Measurements from ENCODE around the gene PLEKHN1. TPM values are rescaled to one million over a fixed set of nuclear protein-coding genes. Genes with fewer than 3 reads are reported as not detected.
"Not testable (repeated sequence)": the region's sequence is repeated elsewhere in the genome, so short reads cannot be mapped to it uniquely, and the experiment has no call there.

Gene PLEKHN1
- total RNA-seq, 1 donor from 2014 or later = 1.4 TPM

GRCh38 chr1:972726-973458 lies 6.6 kb downstream of the PLEKHN1 start:
- DNase-seq (ENCODE audit: extremely low read depth, low read depth, low spot score) = no peak

GRCh38 chr1:973459-974292 lies 7.4 kb downstream of the PLEKHN1 start:
- no peak for DNase-seq (ENCODE audit: extremely low read depth, low read depth, low spot score)

GRCh38 chr1:974293-974640 lies 8.0 kb downstream of the PLEKHN1 start:
- DNase-seq (ENCODE audit: extremely low read depth, low read depth, low spot score) = no peak

GRCh38 chr1:974687-975328 lies 8.5 kb downstream of the PLEKHN1 start:
- no peak for DNase-seq (ENCODE audit: extremely low read depth, low read depth, low spot score)

- no peak for DNase-seq (ENCODE audit: extremely low read depth, low read depth, low spot score)
Measured at GRCh38 chr1:975365-975764, 9.1 kb downstream of the PLEKHN1 start.

- DNase-seq (ENCODE audit: extremely low read depth, low read depth, low spot score) = no peak
Measured at GRCh38 chr1:975896-976683, 9.8 kb downstream of the PLEKHN1 start.

GRCh38 chr1:976791-977190 lies 10.5 kb downstream of the PLEKHN1 start:
- DNase-seq (ENCODE audit: extremely low read depth, low read depth, low spot score) = not testable (repeated sequence)

- no peak for DNase-seq (ENCODE audit: extremely low read depth, low read depth, low spot score)
Measured at GRCh38 chr1:978069-978834, 12.0 kb downstream of the PLEKHN1 start.

GRCh38 chr1:978835-979743 lies 12.8 kb downstream of the PLEKHN1 start:
- DNase-seq (ENCODE audit: extremely low read depth, low read depth, low spot score) = no peak

GRCh38 chr1:979744-980072 lies 13.4 kb downstream of the PLEKHN1 start:
- DNase-seq (ENCODE audit: extremely low read depth, low read depth, low spot score) = no peak

- DNase-seq (ENCODE audit: extremely low read depth, low read depth, low spot score) = no peak
Measured at GRCh38 chr1:980137-980571, 13.9 kb downstream of the PLEKHN1 start.

GRCh38 chr1:980602-981395 lies 14.5 kb downstream of the PLEKHN1 start:
- DNase-seq (ENCODE audit: extremely low read depth, low read depth, low spot score) = no peak

GRCh38 chr1:981491-981954 lies 15.2 kb downstream of the PLEKHN1 start:
- no peak for DNase-seq (ENCODE audit: extremely low read depth, low read depth, low spot score)

- DNase-seq (ENCODE audit: extremely low read depth, low read depth, low spot score) = no peak
Measured at GRCh38 chr1:981955-982558, 15.8 kb downstream of the PLEKHN1 start, which contains the start of gene PERM1. TSS of gene PERM1 (minus strand) at chr1:982093. CDS start at chr1:981029, 1,064 bp downstream.

GRCh38 chr1:982765-983436 lies 16.6 kb downstream of the PLEKHN1 start:
- no peak for DNase-seq (ENCODE audit: extremely low read depth, low read depth, low spot score)

- no peak for DNase-seq (ENCODE audit: extremely low read depth, low read depth, low spot score)
Measured at GRCh38 chr1:983798-984475, 17.7 kb downstream of the PLEKHN1 start.

GRCh38 chr1:984476-984814 lies 18.2 kb downstream of the PLEKHN1 start:
- DNase-seq (ENCODE audit: extremely low read depth, low read depth, low spot score) = no peak

Data from glomerular endothelial cell (primary cell).